ENCODE results near the gene PHOX2A.

Gene PHOX2A

GRCh38 chr11:72233773-72234513 is 10.0 kb downstream of the PHOX2A start:
- no peak for DNase-seq (ENCODE audit: low read depth)

- no peak for DNase-seq (ENCODE audit: low read depth)
Observed at GRCh38 chr11:72233056-72233772, 10.8 kb downstream of the PHOX2A start.

GRCh38 chr11:72232260-72233055 is 11.5 kb downstream of the PHOX2A start:
- no peak for DNase-seq (ENCODE audit: low read depth)

GRCh38 chr11:72231396-72232259 is 12.3 kb downstream of the PHOX2A start:
- no peak for DNase-seq (ENCODE audit: low read depth)

- no peak for DNase-seq (ENCODE audit: low read depth)
Observed at GRCh38 chr11:72230764-72231365, 13.1 kb downstream of the PHOX2A start.

GRCh38 chr11:72229925-72230763 is 13.8 kb downstream of the PHOX2A start:
- DNase-seq (ENCODE audit: low read depth): no peak

GRCh38 chr11:72229336-72229924 is 14.5 kb downstream of the PHOX2A start:
- no peak for DNase-seq (ENCODE audit: low read depth)

GRCh38 chr11:72228844-72229231 is 15.1 kb downstream of the PHOX2A start:
- no peak for DNase-seq (ENCODE audit: low read depth)

- no peak for DNase-seq (ENCODE audit: low read depth)
Observed at GRCh38 chr11:72228229-72228843, 15.6 kb downstream of the PHOX2A start.

GRCh38 chr11:72227316-72228228 is 16.4 kb downstream of the PHOX2A start:
- no peak for DNase-seq (ENCODE audit: low read depth)

- DNase-seq (ENCODE audit: low read depth): no peak
Observed at GRCh38 chr11:72226701-72227100, 17.3 kb downstream of the PHOX2A start.

- no peak for DNase-seq (ENCODE audit: low read depth)
Observed at GRCh38 chr11:72225411-72225951, 18.5 kb downstream of the PHOX2A start.

GRCh38 chr11:72224564-72225410 is 19.2 kb downstream of the PHOX2A start, which contains the start of gene INPPL1:
INPPL1 (plus strand) TSS chr11:72224767; CDS start chr11:72224985, 218 bp downstream.
- no peak for DNase-seq (ENCODE audit: low read depth)

GRCh38 chr11:72223615-72224563 is 20.1 kb downstream of the PHOX2A start:
- DNase-seq (ENCODE audit: low read depth): no peak

- peak; percentile 91 for DNase-seq (ENCODE audit: low read depth)
Observed at GRCh38 chr11:72222907-72223614, 20.9 kb downstream of the PHOX2A start.

Data from CMK (cell line).